SKM-1 (cell line): ENCODE results near the gene APBA2.
A peak's percentile ranks its signal among the peaks of the same experiment; 100 is the strongest.
"Not testable (repeated sequence)": the region's sequence is repeated elsewhere in the genome, so short reads cannot be mapped to it uniquely, and the experiment has no call there.

ENCODE experiments used
- DNase-seq: peaks from one replicate; lab custom pipeline; 2025; ENCODE audit not compliant: unreplicated experiment; lab: John Stamatoyannopoulos, UW

Gene APBA2

DNA sequence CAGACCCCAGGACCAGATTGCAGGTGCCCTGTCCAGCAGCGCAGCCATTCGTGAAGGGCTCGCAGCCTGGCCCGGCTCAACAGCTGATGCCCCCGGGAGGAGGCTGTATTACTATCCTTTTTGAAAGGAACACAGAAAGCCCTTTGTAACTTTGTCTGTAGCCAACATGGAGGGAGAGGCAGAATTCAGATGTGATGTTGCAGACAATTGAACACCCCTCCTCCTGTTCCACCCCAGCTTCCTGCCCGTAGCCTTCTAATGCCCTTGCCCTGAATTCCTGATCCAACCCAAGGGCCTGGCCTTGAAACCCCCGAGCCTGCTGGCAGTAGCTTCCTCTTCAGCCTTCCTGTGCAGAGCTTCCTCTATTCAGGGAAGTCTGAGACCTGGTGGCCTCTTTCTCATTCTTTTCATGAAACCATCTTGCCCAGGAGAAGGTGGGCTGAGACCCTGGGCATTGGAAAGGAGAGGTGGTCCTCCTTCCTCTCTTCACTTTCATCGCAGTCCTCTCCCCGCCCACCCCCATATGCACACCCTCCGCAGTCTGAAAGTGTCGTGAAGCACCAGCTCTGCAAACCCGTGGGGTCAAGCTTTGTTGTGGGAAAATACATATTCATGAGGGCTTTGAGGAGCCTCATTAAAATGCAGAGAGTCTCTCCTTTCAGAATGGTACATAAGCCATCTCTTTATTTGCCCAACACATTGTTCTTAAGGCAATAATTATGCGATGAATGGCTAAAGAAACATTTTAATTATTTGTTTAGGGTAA is 109.2 kb downstream of the APBA2 start:
- peak; percentile 66 for DNase-seq

DNA sequence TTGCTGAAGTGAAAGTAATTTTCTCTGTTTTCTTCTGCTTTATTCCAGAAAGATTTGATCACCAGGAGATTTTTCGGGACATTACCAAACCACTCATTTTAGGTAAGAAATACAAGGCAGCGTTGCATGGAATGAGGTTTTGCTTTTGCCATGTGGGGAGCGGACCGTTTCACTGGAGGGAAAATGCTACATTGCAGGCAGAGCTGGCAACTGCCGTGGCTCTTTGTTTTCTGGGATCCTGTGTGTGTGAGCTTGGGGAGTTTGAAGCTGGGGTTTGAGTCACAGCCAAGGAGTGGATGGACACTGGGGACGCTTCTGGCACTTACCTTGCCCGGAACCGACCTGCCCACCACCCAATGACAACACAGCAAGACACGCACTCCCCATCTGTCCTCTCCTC is 109.9 kb downstream of the APBA2 start:
- DNase-seq: no peak

DNA sequence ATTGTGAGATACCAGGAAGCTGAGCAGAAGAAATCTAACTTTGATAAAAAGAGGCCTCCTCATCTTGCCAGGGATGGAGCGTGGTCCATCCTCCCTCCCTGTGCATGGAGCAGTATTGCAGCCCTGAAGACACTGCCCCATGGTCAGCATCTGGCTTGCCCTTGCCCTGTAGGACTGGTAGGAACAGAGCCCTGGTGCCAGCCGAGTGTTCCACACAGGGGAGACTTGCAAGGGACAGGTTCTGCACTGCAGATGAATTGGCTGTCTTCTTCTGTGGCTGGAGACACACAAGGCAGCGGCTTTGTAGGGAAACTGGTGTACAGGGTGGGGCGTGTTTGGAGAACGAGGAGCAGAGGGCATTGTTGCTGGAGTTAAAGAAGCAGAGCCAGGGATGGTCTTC is 110.5 kb downstream of the APBA2 start:
- DNase-seq: no peak

DNA sequence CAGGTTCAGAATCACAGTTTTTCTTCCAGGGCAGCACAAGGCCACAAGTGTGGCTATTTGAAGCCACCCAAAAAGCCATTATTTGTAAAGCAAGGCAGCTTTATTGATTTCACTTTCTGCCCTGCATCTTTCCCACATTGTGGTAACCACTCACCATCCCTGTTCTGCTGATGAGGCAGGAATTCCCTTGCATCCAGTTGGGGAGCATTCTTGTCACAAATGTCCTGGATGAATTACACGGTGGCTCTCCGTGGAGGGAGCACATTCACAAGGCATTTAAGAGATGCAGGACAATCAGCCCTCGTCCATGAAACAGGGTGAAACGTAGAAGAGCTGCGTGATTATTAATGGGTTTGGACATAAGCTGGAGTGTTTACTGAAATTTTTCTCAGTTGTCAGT is 111.2 kb downstream of the APBA2 start:
- no peak for DNase-seq

GRCh38 chr15:28997791-28998190 is 112.0 kb downstream of the APBA2 start:
- DNase-seq: no peak

- no peak for DNase-seq
Measured at GRCh38 chr15:28998511-28998910, 112.7 kb downstream of the APBA2 start.

DNA sequence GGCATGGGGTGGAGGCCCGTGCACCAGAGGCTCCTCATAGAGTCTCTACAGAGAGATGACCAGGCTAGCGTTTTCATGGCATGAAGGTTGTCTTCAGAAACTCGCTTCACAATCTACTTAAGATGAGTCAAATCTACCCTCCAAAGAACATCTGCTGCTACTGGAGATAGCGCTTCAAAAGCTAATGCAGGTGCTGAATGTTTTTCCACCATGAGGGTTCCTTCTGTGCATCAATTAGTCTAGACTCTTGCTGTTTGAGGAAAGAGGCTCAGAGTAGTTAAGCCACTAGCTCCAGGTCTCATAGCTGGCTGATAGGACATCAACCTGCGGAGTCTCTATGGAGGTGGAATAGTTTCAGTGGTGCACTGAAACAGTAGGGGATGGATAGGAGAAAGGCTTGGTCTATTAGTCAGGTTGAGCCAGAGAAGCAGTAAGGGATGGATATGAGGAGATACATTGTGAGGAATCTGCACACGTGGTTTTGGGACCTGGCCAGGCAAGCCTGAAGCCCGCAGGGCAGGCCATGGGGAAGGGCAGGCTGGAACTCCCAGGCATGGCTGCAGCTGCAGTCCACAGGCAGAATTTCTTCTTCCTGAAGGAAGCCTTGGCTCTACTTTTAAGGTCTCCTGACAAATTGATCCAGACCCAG is 117.5 kb downstream of the APBA2 start:
- no peak for DNase-seq

DNA sequence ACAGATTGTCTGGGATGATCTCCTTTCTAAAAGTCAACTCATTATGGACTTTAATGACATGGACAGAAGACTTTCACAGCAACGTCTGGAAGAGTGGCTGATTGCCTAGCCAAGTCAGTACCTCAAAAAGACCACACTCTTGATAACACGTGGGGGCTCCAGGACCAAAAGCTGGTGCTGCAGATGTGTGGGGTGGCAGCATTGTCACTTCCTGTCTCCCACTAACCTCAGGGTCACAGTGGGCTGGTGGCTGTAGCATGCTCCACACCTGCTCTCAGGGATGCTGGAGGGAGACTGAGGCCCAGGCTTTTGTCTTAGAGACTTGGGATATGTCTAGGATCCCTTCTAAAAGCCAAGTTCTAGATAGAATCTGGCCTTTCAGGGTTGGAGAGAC is 118.1 kb downstream of the APBA2 start:
- no peak for DNase-seq

DNA sequence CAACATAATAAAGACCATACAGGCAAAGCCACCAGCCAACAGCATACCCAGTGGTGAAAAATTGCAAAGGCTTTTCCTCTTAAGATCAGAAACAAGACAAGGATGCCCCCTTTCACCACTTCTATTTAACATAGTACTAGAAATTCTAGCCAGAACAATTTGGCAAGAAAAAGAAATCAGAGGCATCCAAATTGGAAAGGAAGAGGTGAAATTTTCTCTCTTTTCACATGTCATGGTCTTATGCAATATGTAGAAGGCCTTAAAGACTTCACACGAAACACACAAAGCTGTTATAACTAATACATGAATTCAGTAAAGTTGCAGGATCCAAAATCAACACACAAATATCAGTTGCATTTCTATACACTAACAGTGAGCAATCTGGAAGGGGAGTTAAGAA is 120.2 kb downstream of the APBA2 start:
- no peak for DNase-seq

DNA sequence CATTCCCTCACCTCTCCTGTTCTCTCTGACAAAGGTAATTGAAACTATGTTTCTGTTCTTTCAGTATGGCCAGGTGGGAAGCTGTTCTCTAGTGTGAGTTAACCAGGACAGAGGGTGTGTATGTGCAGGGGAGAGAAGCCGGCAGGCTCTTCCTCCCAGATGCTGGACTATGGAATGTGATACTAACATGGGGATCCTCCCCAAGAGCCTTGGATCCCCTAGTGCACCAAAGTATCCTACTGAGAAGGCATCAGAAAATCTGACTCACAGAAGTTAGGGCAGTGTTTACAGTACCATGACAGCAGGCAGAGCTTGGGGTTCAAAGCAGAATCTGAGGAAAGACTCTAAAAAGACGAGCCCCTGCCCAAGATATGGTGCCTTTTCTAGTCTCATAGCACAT is 123.1 kb downstream of the APBA2 start:
- DNase-seq: no peak

DNA sequence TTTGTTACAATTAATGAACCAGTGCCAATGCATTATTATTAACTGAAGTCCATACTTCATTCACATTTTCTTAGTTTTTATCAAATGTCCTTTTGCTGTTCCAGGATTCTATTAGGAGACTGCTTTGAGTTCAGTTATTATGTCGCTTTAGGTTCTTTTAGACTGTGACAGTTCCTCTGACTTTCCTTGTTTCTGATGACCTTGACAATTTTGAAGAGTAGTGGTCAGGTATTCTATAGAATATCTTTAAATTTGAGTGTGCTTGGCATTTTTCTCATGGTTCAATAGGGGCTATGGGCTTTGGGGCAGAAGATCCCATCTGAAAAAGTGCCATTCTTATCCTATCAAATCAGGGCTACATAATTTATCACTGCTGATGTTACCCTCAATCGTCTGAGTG is 126.3 kb downstream of the APBA2 start:
- no peak for DNase-seq

GRCh38 chr15:29014493-29014892 is 128.7 kb downstream of the APBA2 start:
- DNase-seq: no peak

- no peak for DNase-seq
Measured at GRCh38 chr15:29016518-29016917, 130.7 kb downstream of the APBA2 start.

DNA sequence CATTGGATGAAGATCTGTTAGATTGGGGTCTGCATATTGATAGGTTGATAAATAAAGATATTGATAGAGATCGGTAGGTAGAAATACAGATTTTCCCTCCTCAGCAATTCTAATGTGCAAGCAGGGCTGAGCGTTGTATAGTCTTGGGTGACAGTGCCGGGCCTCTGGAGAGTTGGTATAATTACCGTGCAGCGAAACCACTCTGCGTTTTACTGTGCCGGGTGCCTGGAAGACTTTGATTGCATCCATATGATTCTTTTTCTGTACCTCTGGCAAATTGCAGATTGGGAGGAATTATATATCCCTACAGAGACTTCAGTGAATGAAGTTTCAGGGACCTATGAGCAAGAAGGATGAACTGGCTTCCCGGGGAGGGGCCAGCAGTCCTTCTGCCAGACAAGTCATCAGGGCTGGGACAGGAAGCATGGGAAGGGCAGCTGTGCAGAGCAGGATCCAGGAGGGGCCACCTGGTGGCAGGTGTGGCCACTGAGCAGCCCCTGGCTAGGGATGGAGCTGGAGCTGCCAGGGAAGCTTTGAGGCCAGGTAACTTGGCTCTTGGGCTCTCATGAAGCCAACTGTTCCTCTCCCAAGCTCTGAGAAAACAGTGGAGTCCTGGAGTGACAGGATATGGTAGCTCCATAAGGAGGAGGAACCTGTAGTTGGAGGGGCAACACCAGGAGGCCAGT is 132.5 kb downstream of the APBA2 start:
- no peak for DNase-seq

- DNase-seq: no peak
Measured at GRCh38 chr15:29018995-29019976, 133.5 kb downstream of the APBA2 start.

DNA sequence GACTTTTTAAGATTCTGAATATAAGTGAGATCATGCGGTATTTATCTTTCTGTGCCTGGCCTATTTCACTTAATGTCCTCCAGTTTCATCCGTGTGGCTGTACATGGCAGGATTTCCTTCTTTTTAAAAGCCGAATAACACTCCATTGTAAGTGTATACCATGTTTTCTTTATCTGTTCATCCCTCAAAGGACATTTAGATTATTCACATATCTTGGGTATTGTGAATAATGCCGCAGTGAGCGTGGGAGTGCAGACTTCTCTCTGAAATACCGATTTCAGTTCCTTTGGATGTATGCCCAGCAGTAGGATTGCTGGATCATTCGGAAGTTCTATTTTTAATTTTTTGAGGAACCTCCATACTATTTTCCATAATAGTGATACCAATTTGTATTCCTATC is 136.1 kb downstream of the APBA2 start:
- DNase-seq: no peak

DNA sequence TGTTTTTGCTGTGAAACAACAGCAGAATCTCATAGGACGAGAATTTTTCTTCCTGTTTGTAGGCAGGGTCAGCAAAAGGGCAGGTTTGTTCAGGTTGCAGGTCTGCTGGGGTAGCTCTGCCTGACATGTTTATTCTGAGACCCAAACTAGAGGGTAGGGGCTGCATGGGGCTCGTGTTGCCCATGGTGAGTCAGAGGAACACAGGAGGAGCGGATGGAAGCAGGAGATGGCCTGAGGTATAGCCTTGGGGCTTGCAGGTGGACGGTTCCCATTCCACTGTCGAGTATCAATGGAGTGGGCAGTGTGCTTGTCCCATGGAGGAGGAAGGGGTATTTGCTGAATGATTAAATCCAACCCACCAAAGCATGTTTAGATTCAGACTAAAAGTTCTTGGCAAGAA is 138.9 kb downstream of the APBA2 start:
- DNase-seq: no peak

DNA sequence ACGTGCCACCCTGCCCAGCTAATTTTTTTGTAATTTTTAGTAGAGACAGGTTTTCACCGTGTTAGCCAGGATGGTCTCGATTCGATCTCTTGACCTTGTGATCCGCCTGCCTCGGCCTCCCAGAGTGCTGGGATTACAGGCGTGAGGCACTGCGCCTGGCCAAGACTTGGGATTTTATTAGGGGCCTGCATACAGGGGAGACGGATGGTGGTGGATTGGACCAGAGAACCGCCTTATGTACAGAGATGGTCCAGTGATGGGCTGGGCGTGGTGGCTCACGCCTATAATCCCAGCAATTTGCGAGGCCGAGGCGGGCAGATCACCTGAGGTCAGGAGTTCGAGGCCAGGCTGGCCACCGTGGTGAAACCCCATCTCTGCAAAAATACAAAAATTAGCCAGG is 139.6 kb downstream of the APBA2 start:
- not testable (repeated sequence) for DNase-seq

GRCh38 chr15:29028158-29028557 is 142.4 kb downstream of the APBA2 start:
- not testable (repeated sequence) for DNase-seq

GRCh38 chr15:29029651-29030195 is 143.9 kb downstream of the APBA2 start:
- no peak for DNase-seq
